GM18499 (cell line): ENCODE data around the gene DOCK6.

Experiments used
- ATAC-seq: cut with Tn5 transposase; IDR thresholded peaks from one replicate; pipeline ENCODE4 v1.9.1; 2021; ENCODE audit warnings: moderate number of reproducible peaks; ENCODE audit not compliant: insufficient read depth, unreplicated experiment

Gene DOCK6

DNA sequence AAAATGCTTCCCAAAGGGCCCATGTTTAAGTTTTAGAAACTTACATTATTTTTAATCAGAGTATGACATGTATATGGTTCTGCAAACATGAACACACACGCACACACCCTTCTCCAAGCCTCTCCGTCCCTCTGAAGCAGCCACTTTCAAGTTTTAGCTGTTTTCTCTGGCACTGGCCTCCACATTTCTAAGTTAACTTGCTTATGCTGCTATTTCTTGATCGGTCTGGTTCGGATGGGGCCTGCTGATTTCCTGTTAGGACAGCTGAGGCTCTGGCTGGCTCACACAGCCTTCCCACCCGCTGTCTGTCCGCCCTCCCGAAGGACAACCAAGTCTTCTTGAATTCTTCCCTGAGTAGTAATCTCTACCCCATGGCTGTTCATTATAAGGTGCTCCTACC, 111.1 kb downstream of the DOCK6 start:
- no peak for ATAC-seq
